ENCODE measurements around the gene PLAAT5. TPM values are rescaled to one million over a fixed set of nuclear protein-coding genes. Genes with fewer than 3 reads are reported as not detected.
A peak's percentile ranks its signal among the peaks of the same experiment; 100 is the strongest.
"Not testable (repeated sequence)": the region's sequence is repeated elsewhere in the genome, so short reads cannot be mapped to it uniquely, and the experiment has no call there.

The PLAAT5 gene
- polyA plus RNA-seq, 4 donors = 0.53 to 0.86 (median 0.68) TPM

GRCh38 chr11:63491240-63491587 is 247 bp upstream of the PLAAT5 start:
- DNase-seq (ENCODE audit: low read depth in 4 of 4, low spot score in 3 of 4) = no peak

- DNase-seq (ENCODE audit: low read depth in 4 of 4, low spot score in 3 of 4) = no peak
Observed at GRCh38 chr11:63489879-63490278, 1.1 kb downstream of the PLAAT5 start.

GRCh38 chr11:63488789-63489188 is 2.2 kb downstream of the PLAAT5 start:
- DNase-seq (ENCODE audit: low read depth in 4 of 4, low spot score in 3 of 4) = no peak

- DNase-seq (ENCODE audit: low read depth in 4 of 4, low spot score in 3 of 4) = no peak
Observed at GRCh38 chr11:63485777-63486176, 5.2 kb downstream of the PLAAT5 start.

GRCh38 chr11:63480039-63480438 is 10.9 kb downstream of the PLAAT5 start:
- DNase-seq (ENCODE audit: low read depth in 4 of 4, low spot score in 3 of 4) = no peak

GRCh38 chr11:63478896-63479295 is 12.1 kb downstream of the PLAAT5 start:
- peak; percentile 33 to 51 (median 40) for DNase-seq (ENCODE audit: low read depth in 4 of 4, low spot score in 3 of 4)

GRCh38 chr11:63476618-63477017 is 14.3 kb downstream of the PLAAT5 start:
- no peak for DNase-seq (ENCODE audit: low read depth in 4 of 4, low spot score in 3 of 4)

GRCh38 chr11:63472372-63472771 is 18.6 kb downstream of the PLAAT5 start:
- no peak for DNase-seq (ENCODE audit: low read depth in 4 of 4, low spot score in 3 of 4)

- no peak for DNase-seq (ENCODE audit: low read depth in 4 of 4, low spot score in 3 of 4)
Observed at GRCh38 chr11:63470311-63470710, 20.7 kb downstream of the PLAAT5 start.

- no peak for DNase-seq (ENCODE audit: low read depth in 4 of 4, low spot score in 3 of 4)
Observed at GRCh38 chr11:63462137-63462536, 28.8 kb downstream of the PLAAT5 start.

- DNase-seq (ENCODE audit: low read depth in 4 of 4, low spot score in 3 of 4) = no peak
Observed at GRCh38 chr11:63459586-63459985, 31.4 kb downstream of the PLAAT5 start.

GRCh38 chr11:63448646-63449045 is 42.3 kb downstream of the PLAAT5 start:
- no peak for DNase-seq (ENCODE audit: low read depth in 4 of 4, low spot score in 3 of 4)

- DNase-seq (ENCODE audit: low read depth in 4 of 4, low spot score in 3 of 4) = no peak
Observed at GRCh38 chr11:63445720-63446119, 45.2 kb downstream of the PLAAT5 start.

- DNase-seq (ENCODE audit: low read depth in 4 of 4, low spot score in 3 of 4) = no peak
Observed at GRCh38 chr11:63445118-63445517, 45.8 kb downstream of the PLAAT5 start.

GRCh38 chr11:63444160-63444559 is 46.8 kb downstream of the PLAAT5 start:
- no peak for DNase-seq (ENCODE audit: low read depth in 4 of 4, low spot score in 3 of 4)

GRCh38 chr11:63443714-63444113 is 47.3 kb downstream of the PLAAT5 start:
- no peak for DNase-seq (ENCODE audit: low read depth in 4 of 4, low spot score in 3 of 4)

- DNase-seq (ENCODE audit: low read depth in 4 of 4, low spot score in 3 of 4) = not testable (repeated sequence)
Observed at GRCh38 chr11:63435831-63436230, 55.1 kb downstream of the PLAAT5 start.

GRCh38 chr11:63435351-63435750 is 55.6 kb downstream of the PLAAT5 start:
- not testable (repeated sequence) for DNase-seq (ENCODE audit: low read depth in 4 of 4, low spot score in 3 of 4)

- DNase-seq (ENCODE audit: low read depth in 4 of 4, low spot score in 3 of 4) = not testable (repeated sequence)
Observed at GRCh38 chr11:63430731-63431130, 60.2 kb downstream of the PLAAT5 start.

GRCh38 chr11:63427971-63428508 is 62.9 kb downstream of the PLAAT5 start:
- no peak for DNase-seq (ENCODE audit: low read depth in 4 of 4, low spot score in 3 of 4)

GRCh38 chr11:63417174-63417852 is 73.7 kb downstream of the PLAAT5 start:
- DNase-seq (ENCODE audit: low read depth in 4 of 4, low spot score in 3 of 4) = no peak
